Motor neuron (in vitro differentiated cells): Measurements from ENCODE around the gene MSX1. TPM values are rescaled to one million over a fixed set of nuclear protein-coding genes. Genes with fewer than 3 reads are reported as not detected.

Experiments
- ATAC-seq, 8 experiments: fragments of 200-7000 bp; cut with Tn5 transposase; replicated peaks in 6 of 8; 2 replicates each; pipeline ENCODE4 v1.8.0; 2021; ENCODE audit warnings: mild to moderate bottlenecking in 8 of 8, moderate library complexity in 8 of 8
- H3K27ac ChIP-seq, 2 donors: fragments of 250-450 bp; sonication (Bioruptor Pico); 2 replicates each; pipeline ENCODE4 v1.9.0; 2021; ENCODE audit warnings: antibody characterized with exemption in 2 of 2, mild to moderate bottlenecking in 2 of 2, moderate library complexity in 1 of 2
- H3K4me1 ChIP-seq, 2 donors: fragments of 250-450 bp; sonication (Bioruptor Pico); replicated peaks in 1 of 2; 2 replicates each; pipeline ENCODE4 v1.6.1; 2021; ENCODE audit warnings: antibody characterized with exemption in 2 of 2, mild to moderate bottlenecking in 2 of 2, moderate library complexity in 1 of 2
- H3K4me3 ChIP-seq, 5 donors: fragments of 250-450 bp; sonication (Bioruptor Pico); 2 replicates each; pipeline ENCODE4 v1.9.0; 2021; ENCODE audit warnings: antibody characterized with exemption in 5 of 5, mild to moderate bottlenecking in 5 of 5, moderate library complexity in 4 of 5
- WGBS, 10 experiments: fragments of 450-650 bp; shearing (Covaris generic); methylation state at CpG; one replicate each; pipeline ENCODE4 v1.0.0; 2022; 5-methylcytosine and 5-hydroxymethylcytosine counted together
- in situ Hi-C, 9 experiments: fragments of 400-800 bp; cut with MboI; loops; one replicate each; pipeline ENCODE4 v1.15.0; 2021; ENCODE audit warnings: low sequenced_read_pairs in 9 of 9, low pct_unique_long_range_greater_than_20kb in 2 of 9; ENCODE audit not compliant: unreplicated experiment in 9 of 9
- total RNA-seq, 8 experiments: library from RNA; unstranded; fragments of 300-600 nt; gene quantifications; 2 replicates each; pipeline versions ENCODE4 v1.2.3 to v1.2.4, GENCODE V29; 2022

MSX1 gene
- total RNA-seq, 8 experiments from 2014 or later: 1.1 to 52.3 (median 5.0) TPM

DNA sequence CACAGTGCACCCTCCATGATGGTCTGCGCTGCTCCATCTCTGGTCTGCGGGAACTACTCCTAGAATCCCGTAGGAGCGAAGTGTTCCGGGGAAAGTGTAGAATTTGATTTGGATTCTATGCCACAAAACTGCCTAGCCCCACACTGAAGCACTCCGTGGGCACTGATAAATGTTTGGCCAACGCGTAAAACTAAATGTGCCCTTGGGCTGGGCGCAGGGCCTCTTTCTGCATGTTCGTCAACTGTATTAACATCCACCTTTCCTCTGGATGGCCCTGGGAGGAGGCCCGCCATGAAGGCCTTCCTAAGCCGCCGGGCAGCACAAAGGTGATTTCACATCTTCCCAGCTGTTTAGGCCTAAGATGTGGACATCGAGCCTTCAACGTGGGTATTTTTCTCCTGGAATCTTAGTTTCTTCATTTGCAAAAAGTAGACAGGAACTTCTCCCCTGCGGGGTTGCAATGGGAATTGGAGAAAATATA lies 2.6 kb downstream of the MSX1 start:
- 40 to 100% (median 60%) methylated on average over 1 to 9 of the region's 16 CpGs; no CpG with 5 or more reads in 1 of the 10 experiments for WGBS, 10 experiments
- Histone ChIP-seq H3K4me3 (no peak overlapping the region), H3K27ac (no peak overlapping the region), H3K4me1 (peaks cover 8 to 32% of the 10 kb centered on the region in 2 donors)
- in situ Hi-C loops: loop anchor here in 1 of 9 experiments (25.0 kb wide), 2 partner anchors 175 to 375 kb away; no protein-coding TSS in a partner anchor
- ATAC-seq: no peak

DNA sequence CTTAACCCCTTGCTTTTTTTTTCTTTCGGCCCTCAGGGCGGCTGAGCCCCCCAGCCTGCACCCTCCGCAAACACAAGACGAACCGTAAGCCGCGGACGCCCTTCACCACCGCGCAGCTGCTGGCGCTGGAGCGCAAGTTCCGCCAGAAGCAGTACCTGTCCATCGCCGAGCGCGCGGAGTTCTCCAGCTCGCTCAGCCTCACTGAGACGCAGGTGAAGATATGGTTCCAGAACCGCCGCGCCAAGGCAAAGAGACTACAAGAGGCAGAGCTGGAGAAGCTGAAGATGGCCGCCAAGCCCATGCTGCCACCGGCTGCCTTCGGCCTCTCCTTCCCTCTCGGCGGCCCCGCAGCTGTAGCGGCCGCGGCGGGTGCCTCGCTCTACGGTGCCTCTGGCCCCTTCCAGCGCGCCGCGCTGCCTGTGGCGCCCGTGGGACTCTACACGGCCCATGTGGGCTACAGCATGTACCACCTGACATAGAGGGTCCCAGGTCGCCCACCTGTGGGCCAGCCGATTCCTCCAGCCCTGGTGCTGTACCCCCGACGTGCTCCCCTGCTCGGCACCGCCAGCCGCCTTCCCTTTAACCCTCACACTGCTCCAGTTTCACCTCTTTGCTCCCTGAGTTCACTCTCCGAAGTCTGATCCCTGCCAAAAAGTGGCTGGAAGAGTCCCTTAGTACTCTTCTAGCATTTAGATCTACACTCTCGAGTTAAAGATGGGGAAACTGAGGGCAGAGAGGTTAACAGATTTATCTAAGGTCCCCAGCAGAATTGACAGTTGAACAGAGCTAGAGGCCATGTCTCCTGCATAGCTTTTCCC lies 3.4 kb downstream of the MSX1 start:
- in situ Hi-C loops: loop anchor here in 1 of 9 experiments (25.0 kb wide), 2 partner anchors 176 to 376 kb away; no protein-coding TSS in a partner anchor
- ATAC-seq: no peak
- Histone ChIP-seq H3K4me1 (peaks cover 8 to 35% of the 10 kb centered on the region in 2 donors), H3K4me3 (no peak overlapping the region), H3K27ac (no peak overlapping the region)
- WGBS, 10 experiments: 33 to 100% (median 80%) methylated on average over 1 to 18 of the region's 51 CpGs

DNA sequence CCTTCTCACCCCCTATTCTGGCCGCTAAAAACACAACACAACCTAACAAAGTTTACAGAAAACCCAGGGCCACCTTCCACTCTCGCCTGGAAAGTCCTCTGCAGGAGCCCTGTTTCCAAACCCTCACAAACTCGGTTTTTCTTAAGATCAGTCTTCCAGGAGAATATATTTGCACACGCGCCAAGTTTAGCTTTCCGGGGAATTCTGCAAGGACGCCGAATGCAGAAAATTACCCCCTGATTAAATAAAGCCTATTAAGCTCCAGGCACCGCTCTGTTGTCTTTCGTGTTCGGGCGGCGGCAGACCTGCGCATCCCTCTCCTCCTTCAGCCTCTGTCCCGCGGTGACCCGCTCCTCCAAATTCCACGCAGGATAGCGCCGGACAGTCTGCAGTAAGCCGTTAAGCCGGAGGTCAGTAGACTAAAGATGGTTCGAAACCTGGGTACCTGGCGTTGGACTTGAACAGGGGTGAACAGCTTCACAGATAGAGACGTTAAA lies 5.0 kb downstream of the MSX1 start:
- Histone ChIP-seq H3K27ac (no peak overlapping the region), H3K4me3 (no peak overlapping the region), H3K4me1 (peaks cover 8 to 35% of the 10 kb centered on the region in 2 donors)
- in situ Hi-C loops: loop anchor here in 1 of 9 experiments (25.0 kb wide), 2 partner anchors 177 to 377 kb away; no protein-coding TSS in a partner anchor
- WGBS, 10 experiments: 11 to 96% (median 22%) methylated on average over 5 to 20 of the region's 25 CpGs; no CpG with 5 or more reads in 2 of the 10 experiments
- no peak for ATAC-seq

DNA sequence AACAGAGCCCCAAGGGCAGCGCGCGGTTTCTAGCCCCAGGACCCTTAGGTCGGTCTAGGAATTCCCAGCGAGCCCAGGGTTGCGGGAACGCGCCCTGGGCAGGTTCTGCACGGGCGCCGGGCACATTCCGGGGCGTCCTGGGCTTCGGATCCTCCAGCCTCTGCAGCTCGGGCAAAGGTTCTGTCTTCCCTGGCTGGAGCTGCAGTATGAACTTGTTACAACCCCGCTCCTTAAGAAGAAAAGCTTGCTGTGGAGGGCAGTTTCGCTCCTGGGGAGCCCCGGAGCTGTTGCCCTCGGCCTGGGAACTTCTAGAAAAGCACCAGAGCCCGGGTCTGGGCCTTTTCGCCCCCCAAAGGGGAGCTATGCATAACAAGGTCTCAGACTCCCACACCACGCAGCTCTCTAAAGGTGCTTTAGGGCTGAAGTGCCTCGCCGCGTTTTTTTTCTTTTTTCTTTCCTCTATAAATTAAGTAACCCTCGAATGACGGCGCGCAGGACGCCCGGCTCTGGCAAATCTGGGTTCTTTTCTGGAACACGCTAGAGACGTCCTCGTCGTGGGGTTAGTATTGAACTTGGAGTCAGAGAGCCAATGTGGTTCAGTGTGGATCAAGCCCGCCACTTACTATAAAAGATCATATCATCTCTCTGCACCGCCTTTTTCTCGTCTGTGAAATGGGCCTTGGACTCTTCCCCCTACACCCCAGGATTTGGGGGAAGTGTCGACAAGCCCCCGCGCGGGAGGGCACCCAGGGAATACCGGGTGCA lies 5.7 kb downstream of the MSX1 start:
- H3K27ac ChIP-seq: no peak overlapping the region
- WGBS, 10 experiments: 0 to 93% (median 20%) methylated on average over 1 to 19 of the region's 43 CpGs; no CpG with 5 or more reads in 1 of the 10 experiments
- no peak for ATAC-seq
- in situ Hi-C loops: loop anchor here in 1 of 9 experiments (25.0 kb wide), 2 partner anchors 178 to 378 kb away; no protein-coding TSS in a partner anchor
- peaks cover 8 to 38% of the 10 kb centered on the region in 2 donors for H3K4me1 ChIP-seq
- H3K4me3 ChIP-seq: peak overlapping the region in 1 of 5 donors; percentile 31

DNA sequence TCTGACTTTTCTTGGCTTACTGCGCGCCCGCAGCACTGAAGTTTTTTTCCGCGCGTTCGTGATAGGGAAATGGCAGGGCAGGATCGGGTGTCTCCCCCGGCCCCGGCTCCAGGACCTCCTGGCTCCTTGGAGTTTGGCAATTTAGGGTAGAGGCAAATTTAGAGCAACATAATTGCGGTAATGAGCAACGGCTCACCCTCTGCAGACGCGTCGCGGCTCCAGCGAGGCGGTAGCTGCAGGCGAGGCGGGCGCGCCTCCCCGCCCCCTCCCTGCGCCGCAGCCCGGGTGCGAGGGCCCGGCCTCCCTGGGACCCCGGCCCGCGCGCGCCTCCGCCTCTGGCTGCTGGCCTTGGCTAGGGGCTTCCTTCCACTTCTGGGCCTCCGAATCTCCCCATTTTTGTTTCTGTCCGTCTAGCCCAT lies 6.2 kb downstream of the MSX1 start:
- ATAC-seq: peak in 3 of 8 experiments; percentile 20 to 34 (median 31)
- in situ Hi-C loops: loop anchor here in 1 of 9 experiments (25.0 kb wide), 2 partner anchors 178 to 378 kb away; no protein-coding TSS in a partner anchor
- peak overlapping the region; percentile 22 to 42 (median 30) for H3K4me3 ChIP-seq
- H3K27ac ChIP-seq: no peak overlapping the region
- peaks cover 7 to 38% of the 10 kb centered on the region in 2 donors for H3K4me1 ChIP-seq
- WGBS, 10 experiments: 0 to 100% (median 11%) methylated on average over 1 to 16 of the region's 36 CpGs; no CpG with 5 or more reads in 5 of the 10 experiments

DNA sequence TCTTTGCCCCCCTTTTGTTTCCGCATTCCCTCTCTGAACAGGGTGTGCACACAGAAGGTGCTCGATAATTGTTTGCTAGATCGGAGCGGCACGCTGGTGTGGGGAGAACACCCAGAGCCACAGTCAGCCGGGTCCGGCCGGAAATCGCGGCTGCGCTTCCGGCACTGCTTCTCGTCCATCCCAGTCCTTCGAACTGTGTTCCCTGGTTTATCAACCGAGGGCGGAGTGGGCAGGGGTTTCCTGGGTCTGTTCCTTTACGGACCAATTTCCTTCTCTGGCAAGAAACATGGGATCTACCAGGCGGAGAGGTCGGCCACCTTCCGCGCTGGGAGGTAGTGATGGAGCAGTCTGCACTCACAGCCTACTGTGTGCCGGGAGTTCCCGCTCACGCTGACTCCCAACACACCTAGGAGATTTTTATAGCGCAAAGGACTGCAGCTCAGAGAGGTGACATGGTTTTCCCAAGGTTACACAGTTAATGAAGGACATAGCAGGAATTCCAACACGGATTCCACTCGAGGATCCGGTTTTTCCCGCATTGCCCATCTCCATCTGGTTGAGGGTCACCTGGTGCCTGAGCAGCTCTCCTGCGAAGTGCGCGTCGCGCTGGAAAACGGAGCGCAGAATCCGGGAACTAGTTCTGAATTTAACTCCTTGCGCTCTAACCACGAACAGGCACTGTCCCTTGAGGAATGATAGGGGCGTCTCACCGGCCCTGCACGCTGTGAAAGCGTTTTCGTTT lies 6.8 kb downstream of the MSX1 start:
- Histone ChIP-seq H3K27ac (no peak overlapping the region), H3K4me3 (peak overlapping the region; percentile 22 to 42 (median 30)), H3K4me1 (peaks cover 3 to 32% of the 10 kb centered on the region in 2 donors)
- WGBS, 10 experiments: 0 to 57% (median 13%) methylated on average over 1 to 23 of the region's 44 CpGs; no CpG with 5 or more reads in 3 of the 10 experiments
- ATAC-seq: peak in 7 of 8 experiments; percentile 6 to 61 (median 51)
- in situ Hi-C loops: loop anchor here in 1 of 9 experiments (25.0 kb wide), 2 partner anchors 179 to 379 kb away; no protein-coding TSS in a partner anchor

DNA sequence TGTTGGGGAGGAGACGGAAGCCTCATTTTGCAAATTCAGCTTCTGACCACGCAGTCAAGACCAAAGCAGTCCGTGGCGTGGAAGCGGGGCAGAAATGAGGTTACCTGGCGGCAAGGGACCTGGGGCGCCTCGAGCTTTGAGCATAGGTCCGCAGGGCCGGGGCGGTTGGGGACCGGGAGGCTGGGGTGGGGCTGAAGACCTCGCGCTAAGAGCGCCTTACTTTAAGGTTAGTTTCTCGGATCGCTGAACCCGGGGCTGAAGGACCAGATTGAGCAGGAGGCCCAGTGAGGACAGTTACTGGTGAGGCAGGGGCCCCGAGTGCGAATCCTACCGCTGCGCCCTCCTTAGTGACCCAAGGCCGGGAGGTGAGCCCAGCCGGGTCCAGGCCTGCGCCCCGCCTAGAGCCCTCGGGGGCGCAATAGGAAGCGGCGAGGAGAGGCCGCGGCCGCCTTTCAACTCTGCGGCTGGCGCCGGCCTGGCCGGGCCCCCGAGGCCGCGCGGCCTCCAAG lies 7.5 kb downstream of the MSX1 start:
- peaks cover 2 to 29% of the 10 kb centered on the region in 2 donors for H3K4me1 ChIP-seq
- H3K27ac ChIP-seq: no peak overlapping the region
- WGBS, 10 experiments: 0 to 43% (median 12%) methylated on average over 1 to 11 of the region's 41 CpGs; no CpG with 5 or more reads in 3 of the 10 experiments
- in situ Hi-C loops: loop anchor here in 1 of 9 experiments (25.0 kb wide), 2 partner anchors 180 to 380 kb away; no protein-coding TSS in a partner anchor
- peak in 4 of 8 experiments; percentile 3 to 39 (median 24) for ATAC-seq
- no peak overlapping the region for H3K4me3 ChIP-seq

DNA sequence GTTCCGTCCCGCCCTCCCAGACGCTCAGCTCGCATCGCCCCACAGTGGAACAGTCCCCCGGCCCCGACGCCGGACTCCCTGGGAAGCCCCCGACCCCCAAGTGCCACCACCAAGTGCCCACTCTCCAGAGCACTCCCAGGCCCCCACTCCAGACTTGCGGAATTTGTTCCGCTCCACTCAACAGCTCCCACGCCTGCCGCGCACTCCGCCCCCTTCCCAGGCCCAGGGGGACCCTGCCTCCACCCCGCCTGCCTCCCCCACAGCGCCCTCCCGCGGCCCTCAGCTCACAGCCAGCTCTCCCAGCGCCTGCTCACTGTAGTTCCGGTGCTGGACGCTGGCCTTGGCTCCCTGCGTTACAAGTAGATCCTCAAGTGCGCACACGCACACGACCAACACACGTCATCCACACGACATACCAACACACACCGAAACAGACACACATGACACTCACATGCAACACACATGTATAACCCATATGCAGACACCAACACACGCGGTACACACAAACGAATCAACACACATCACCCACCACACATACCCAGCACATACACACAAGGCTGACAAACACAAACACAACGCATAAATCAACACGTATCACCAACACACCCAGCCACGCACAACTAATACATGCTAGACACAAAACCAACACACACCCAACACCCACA lies 8.0 kb downstream of the MSX1 start:
- peak in 5 of 8 experiments; percentile 40 to 74 (median 61) for ATAC-seq
- peaks cover 2 to 29% of the 10 kb centered on the region in 2 donors for H3K4me1 ChIP-seq
- H3K27ac ChIP-seq: no peak overlapping the region
- in situ Hi-C loops: loop anchor here in 1 of 9 experiments (25.0 kb wide), 2 partner anchors 180 to 380 kb away; no protein-coding TSS in a partner anchor
- no peak overlapping the region for H3K4me3 ChIP-seq
- 13 to 100% (median 60%) methylated on average over 1 to 13 of the region's 36 CpGs; no CpG with 5 or more reads in 6 of the 10 experiments for WGBS, 10 experiments

DNA sequence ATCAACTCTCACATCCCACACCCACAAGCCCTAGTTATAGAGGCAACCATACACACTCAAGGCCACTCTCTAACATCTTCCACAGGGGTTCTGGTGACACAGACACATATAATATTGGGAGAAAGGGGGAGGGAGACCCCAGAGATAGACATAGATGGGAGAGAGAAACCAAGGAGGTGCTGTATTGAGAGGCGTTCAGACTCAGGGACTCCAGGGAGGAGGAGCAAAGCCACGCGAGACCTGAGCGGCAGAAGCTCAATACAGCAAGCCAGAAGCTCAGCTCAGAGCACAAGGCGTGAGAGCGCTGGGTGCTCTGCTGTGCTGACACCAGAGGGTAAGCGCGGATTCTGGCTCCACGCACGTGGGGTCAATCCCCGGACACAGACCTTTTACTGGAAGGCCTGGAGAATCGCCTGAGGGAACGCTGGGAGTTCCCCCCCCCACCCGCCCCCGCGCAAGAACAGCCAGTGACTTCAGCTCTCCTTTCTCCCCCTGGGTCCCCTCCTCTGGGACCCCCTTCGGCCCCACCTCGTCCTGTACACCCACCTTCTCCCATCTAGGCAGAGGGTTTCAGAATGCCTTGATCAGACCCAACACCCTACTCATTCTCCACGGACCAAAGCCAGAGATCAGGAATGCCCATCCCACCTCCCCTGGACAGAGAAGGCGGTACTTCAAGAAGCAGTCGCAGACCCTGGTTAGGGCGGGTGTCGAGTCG lies 8.7 kb downstream of the MSX1 start:
- H3K4me1 ChIP-seq: peaks cover 2 to 29% of the 10 kb centered on the region in 2 donors
- H3K4me3 ChIP-seq: no peak overlapping the region
- WGBS, 10 experiments: 23 to 100% (median 45%) methylated on average over 1 to 6 of the region's 24 CpGs; no CpG with 5 or more reads in 6 of the 10 experiments
- H3K27ac ChIP-seq: no peak overlapping the region
- ATAC-seq: peak in 2 of 8 experiments; percentile 14 to 17
- in situ Hi-C loops: loop anchor here in 1 of 9 experiments (25.0 kb wide), 2 partner anchors 181 to 381 kb away; no protein-coding TSS in a partner anchor

DNA sequence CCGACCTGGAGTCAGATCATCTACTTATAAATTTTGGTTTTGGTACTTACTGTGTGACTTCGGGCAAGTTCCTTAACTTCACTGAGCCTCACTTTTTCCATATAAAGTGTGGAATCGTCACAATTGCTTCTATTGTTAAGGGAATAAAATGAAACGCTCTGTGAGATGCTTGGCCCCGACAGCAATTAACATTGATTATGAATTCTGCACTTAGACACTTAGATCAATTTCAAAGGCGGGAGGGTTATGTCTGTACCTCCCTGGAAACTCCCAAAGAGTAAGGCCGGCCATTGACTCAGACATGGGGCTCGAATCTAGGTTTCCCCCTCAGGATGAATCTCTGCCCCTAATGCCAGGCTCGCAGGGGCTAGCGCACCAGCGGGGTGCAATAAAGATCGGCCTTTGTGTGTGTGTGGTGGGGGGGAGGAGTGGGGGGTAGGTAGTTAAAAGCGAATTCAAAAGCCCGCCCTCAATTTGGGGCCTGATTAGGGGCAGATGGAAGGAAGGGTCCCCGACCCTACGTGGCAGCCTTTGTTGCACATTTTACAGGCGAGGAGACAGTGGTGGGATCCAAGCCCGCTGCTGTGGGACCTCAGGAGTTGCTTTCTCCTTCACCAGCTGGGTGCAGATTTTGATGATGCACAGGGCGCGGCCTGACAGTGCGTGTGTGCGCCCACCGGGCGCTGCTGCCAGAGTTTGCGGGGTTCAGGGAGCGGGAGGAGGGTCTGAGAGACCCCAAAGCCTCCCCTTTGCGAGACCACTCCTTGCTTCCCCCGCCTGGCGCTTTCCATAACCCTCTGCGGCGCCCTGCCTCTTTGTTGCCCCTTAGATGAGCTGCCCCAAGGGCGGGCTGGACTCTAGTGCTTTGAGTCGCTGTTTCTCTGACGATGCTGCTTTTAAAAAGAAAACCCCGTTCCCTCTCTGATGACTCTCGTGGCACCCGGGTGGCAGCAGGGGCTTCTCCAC lies 9.6 kb downstream of the MSX1 start:
- Histone ChIP-seq H3K4me1 (peaks cover 2 to 29% of the 10 kb centered on the region in 2 donors), H3K27ac (no peak overlapping the region), H3K4me3 (no peak overlapping the region)
- 5 to 100% (median 19%) methylated on average over 1 to 12 of the region's 37 CpGs; no CpG with 5 or more reads in 4 of the 10 experiments for WGBS, 10 experiments
- no peak for ATAC-seq
- in situ Hi-C loops: loop anchor here in 1 of 9 experiments (25.0 kb wide), 2 partner anchors 182 to 382 kb away; no protein-coding TSS in a partner anchor
